AG04449 (cell line): ENCODE data around the gene ZNF227.

ENCODE experiments used
- CTCF ChIA-PET: fragments of 350-600 bp; formaldehyde crosslinking; extraction: SDS; loops from one replicate; lab custom pipeline; 2021; ENCODE audit warnings: antibody characterized with exemption; lab: Yijun Ruan, JAX
- POLR2A ChIA-PET: fragments of 400-600, 350-600 bp; formaldehyde crosslinking; extraction: SDS; loops from one replicate; lab custom pipeline; 2020; ENCODE audit warnings: antibody characterized with exemption, inconsistent platforms; lab: Yijun Ruan, JAX
- DNase-seq: peaks from one replicate; pipeline ENCODE4 v3.0.0-alpha.2; 2010; ENCODE audit warnings: low read depth, low spot score
- H3K4me3 ChIP-seq: 2 replicates; pipeline ENCODE4 v1.5.1; 2011; ENCODE audit warnings: low read depth, mild to moderate bottlenecking, control low read depth, low read length
- CTCF ChIP-seq: IDR thresholded peaks from one replicate; pipeline ENCODE4 v1.5.1; 2011; ENCODE audit warnings: mild to moderate bottlenecking, moderate library complexity, low read length, control low read depth, inconsistent platforms; ENCODE audit not compliant: insufficient read depth; ENCODE audit errors: missing control alignments

Gene ZNF227

GRCh38 chr19:44258136-44258535 is 45.8 kb downstream of the ZNF227 start:
- TF ChIP-seq CTCF = no peak
- ChIA-PET CTCF (no interaction called here), POLR2A (no interaction called here)
- DNase-seq = no peak
- no peak overlapping the region for H3K4me3 ChIP-seq

- CTCF ChIA-PET = no interaction called here
- no peak overlapping the region for H3K4me3 ChIP-seq
- no peak for TF ChIP-seq CTCF
- POLR2A ChIA-PET = no interaction called here
- DNase-seq = no peak
Observed at GRCh38 chr19:44258835-44259413, 46.6 kb downstream of the ZNF227 start.

GRCh38 chr19:44260343-44260681 is 48.0 kb downstream of the ZNF227 start:
- POLR2A ChIA-PET = no interaction called here
- TF ChIP-seq CTCF = no peak
- no peak for DNase-seq
- peak overlapping the region; percentile 67 for H3K4me3 ChIP-seq
- CTCF ChIA-PET = no interaction called here

GRCh38 chr19:44260695-44261446 is 48.5 kb downstream of the ZNF227 start:
- no peak for TF ChIP-seq CTCF
- no peak for DNase-seq
- POLR2A ChIA-PET = no interaction called here
- H3K4me3 ChIP-seq = no peak overlapping the region
- CTCF ChIA-PET = no interaction called here

- TF ChIP-seq CTCF = no peak
- CTCF ChIA-PET = no interaction called here
- POLR2A ChIA-PET = no interaction called here
- DNase-seq = no peak
- no peak overlapping the region for H3K4me3 ChIP-seq
Observed at GRCh38 chr19:44277331-44277730, 65.0 kb downstream of the ZNF227 start.

- no peak for TF ChIP-seq CTCF
- ChIA-PET POLR2A (no interaction called here), CTCF (no interaction called here)
- DNase-seq = no peak
- no peak overlapping the region for H3K4me3 ChIP-seq
Observed at GRCh38 chr19:44278181-44278690, 65.9 kb downstream of the ZNF227 start.
